HepG2 (cell line): ENCODE results near the gene HSPE1. TPM values are rescaled to one million over a fixed set of nuclear protein-coding genes. Genes with fewer than 3 reads are reported as not detected.

ENCODE experiments used
- DMAP1 ChIP-seq: IDR thresholded peaks from 2 replicates; pipeline ENCODE4 v1.6.1; 2016
- MXD4 ChIP-seq: IDR thresholded peaks from 2 replicates; pipeline ENCODE4 v1.6.1; 2016; ENCODE audit warnings: mild to moderate bottlenecking, missing biosample characterization, missing genetic modification reagents
- RAD21 ChIP-seq: fragments of 450-650 bp; formaldehyde crosslinking; IDR thresholded peaks from 2 replicates; pipeline ENCODE4 v1.5.0; 2020; ENCODE audit warnings: mild to moderate bottlenecking
- RFXAP ChIP-seq: sonication (generic); formaldehyde crosslinking; IDR thresholded peaks from 2 replicates; pipeline ENCODE4 v1.4.0; 2020; ENCODE audit warnings: missing genetic modification reagents, borderline replicate concordance
- SIX1 ChIP-seq: sonication (generic); formaldehyde crosslinking; IDR thresholded peaks from 2 replicates; pipeline ENCODE4 v1.4.0; 2020; ENCODE audit warnings: missing genetic modification reagents, borderline replicate concordance
- SP2 ChIP-seq: sonication (generic); formaldehyde crosslinking; IDR thresholded peaks from 2 replicates; pipeline ENCODE4 v1.5.1; 2020; ENCODE audit warnings: mild to moderate bottlenecking, missing genetic modification reagents
- TFE3 ChIP-seq: IDR thresholded peaks from 2 replicates; pipeline ENCODE4 v1.6.1; 2016
- ZBTB10 ChIP-seq: sonication (generic); formaldehyde crosslinking; IDR thresholded peaks from 2 replicates; pipeline ENCODE4 v1.4.0; 2020; ENCODE audit warnings: missing genetic modification reagents, borderline replicate concordance
- ZIK1 ChIP-seq: sonication (generic); formaldehyde crosslinking; IDR thresholded peaks from 2 replicates; pipeline ENCODE4 v1.5.0; 2020; ENCODE audit warnings: mild to moderate bottlenecking, low read depth, missing genetic modification reagents, borderline replicate concordance
- ZNF142 ChIP-seq: sonication (generic); formaldehyde crosslinking; IDR thresholded peaks from 2 replicates; pipeline ENCODE4 v1.4.0; 2020; ENCODE audit warnings: missing genetic modification reagents
- ZNF382 ChIP-seq: sonication (generic); formaldehyde crosslinking; IDR thresholded peaks from 2 replicates; pipeline ENCODE4 v1.5.0; 2020; ENCODE audit warnings: missing genetic modification reagents, mild to moderate bottlenecking, borderline replicate concordance
- polyA plus RNA-seq, 8 experiments: library from polyadenylated mRNA; depleted of rRNA in 3 of 8; stranded (reverse) in 7 of 8; unstranded in 1 of 8; fragments of >200 nt; fragmentation: Illumina TruSeq in 4 of 8; extraction: Trizol in 4 of 8; gene quantifications; 2 replicates each; pipeline versions ENCODE4 v1.2.1 to v1.2.3, GENCODE V29; 2011 to 2016; ENCODE audit warnings: low read depth in 4 of 8, missing spikeins in 1 of 8, mixed read lengths in 1 of 8; ENCODE audit not compliant: insufficient read depth in 1 of 8
- total RNA-seq, 5 experiments: library from RNA; depleted of rRNA; stranded (reverse); fragments of >200 nt; fragmentation: Illumina TruSeq; extraction: Trizol; gene quantifications; 2 replicates each; pipeline ENCODE4 v1.2.3, GENCODE V29; 2016; ENCODE audit warnings: low read depth in 1 of 5
- TF ChIP-seq, protein P1 (sequence below): sonication (generic); formaldehyde crosslinking; IDR thresholded peaks from 2 replicates; pipeline ENCODE4 v1.5.0; 2020; ENCODE audit warnings: mild to moderate bottlenecking, missing genetic modification reagents
- TF ChIP-seq, protein P2 (sequence below): sonication (generic); formaldehyde crosslinking; IDR thresholded peaks from 2 replicates; pipeline ENCODE4 v1.4.0; 2020; ENCODE audit warnings: mild to moderate bottlenecking, missing genetic modification reagents, borderline replicate concordance

Gene HSPE1
- total and polyA plus RNA-seq, 2 of the 13 experiments (the other 11 are each of a cell fraction or from before 2014, with no cell fraction given) = 244 to 823 TPM

- TF ChIP-seq TFE3 (CRISPR knock-in tag) (peak; percentile 85), SP2 (CRISPR knock-in tag) (peak; percentile 84), ZNF382 (CRISPR knock-in tag) (no peak), SIX1 (CRISPR knock-in tag) (peak; percentile 29; the same call in 1 of the 2 replicates), RFXAP (CRISPR knock-in tag) (peak; percentile 94), ZBTB10 (CRISPR knock-in tag) (no peak), ZNF142 (no peak; the same call in none of the 2 replicates), MXD4 (peak; percentile 94; the same call in 1 of the 2 replicates), RAD21 (peak; percentile 65), DMAP1 (peak; percentile 99), ZIK1 (CRISPR knock-in tag) (peak; percentile 98)
- TF ChIP-seq, protein P1, sequence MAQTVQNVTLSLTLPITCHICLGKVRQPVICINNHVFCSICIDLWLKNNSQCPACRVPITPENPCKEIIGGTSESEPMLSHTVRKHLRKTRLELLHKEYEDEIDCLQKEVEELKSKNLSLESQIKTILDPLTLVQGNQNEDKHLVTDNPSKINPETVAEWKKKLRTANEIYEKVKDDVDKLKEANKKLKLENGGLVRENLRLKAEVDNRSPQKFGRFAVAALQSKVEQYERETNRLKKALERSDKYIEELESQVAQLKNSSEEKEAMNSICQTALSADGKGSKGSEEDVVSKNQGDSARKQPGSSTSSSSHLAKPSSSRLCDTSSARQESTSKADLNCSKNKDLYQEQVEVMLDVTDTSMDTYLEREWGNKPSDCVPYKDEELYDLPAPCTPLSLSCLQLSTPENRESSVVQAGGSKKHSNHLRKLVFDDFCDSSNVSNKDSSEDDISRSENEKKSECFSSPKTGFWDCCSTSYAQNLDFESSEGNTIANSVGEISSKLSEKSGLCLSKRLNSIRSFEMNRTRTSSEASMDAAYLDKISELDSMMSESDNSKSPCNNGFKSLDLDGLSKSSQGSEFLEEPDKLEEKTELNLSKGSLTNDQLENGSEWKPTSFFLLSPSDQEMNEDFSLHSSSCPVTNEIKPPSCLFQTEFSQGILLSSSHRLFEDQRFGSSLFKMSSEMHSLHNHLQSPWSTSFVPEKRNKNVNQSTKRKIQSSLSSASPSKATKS = no peak
- TF ChIP-seq, protein P2, sequence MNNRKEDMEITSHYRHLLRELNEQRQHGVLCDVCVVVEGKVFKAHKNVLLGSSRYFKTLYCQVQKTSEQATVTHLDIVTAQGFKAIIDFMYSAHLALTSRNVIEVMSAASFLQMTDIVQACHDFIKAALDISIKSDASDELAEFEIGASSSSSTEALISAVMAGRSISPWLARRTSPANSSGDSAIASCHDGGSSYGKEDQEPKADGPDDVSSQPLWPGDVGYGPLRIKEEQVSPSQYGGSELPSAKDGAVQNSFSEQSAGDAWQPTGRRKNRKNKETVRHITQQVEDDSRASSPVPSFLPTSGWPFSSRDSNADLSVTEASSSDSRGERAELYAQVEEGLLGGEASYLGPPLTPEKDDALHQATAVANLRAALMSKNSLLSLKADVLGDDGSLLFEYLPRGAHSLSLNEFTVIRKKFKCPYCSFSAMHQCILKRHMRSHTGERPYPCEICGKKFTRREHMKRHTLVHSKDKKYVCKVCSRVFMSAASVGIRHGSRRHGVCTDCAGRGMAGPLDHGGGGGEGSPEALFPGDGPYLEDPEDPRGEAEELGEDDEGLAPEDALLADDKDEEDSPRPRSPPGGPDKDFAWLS (CRISPR knock-in tag) = peak; percentile 59
Observed at GRCh38 chr2:197499594-197500502, at the start of gene HSPE1, which contains the start of gene HSPD1 (continued).
